T1000 (cell line): ENCODE data around the gene FAM83D.

Source experiments
- DNase-seq: peaks from one replicate; lab custom pipeline; 2025; ENCODE audit warnings: mixed read lengths; lab: John Stamatoyannopoulos, UW

The FAM83D gene, protein sequence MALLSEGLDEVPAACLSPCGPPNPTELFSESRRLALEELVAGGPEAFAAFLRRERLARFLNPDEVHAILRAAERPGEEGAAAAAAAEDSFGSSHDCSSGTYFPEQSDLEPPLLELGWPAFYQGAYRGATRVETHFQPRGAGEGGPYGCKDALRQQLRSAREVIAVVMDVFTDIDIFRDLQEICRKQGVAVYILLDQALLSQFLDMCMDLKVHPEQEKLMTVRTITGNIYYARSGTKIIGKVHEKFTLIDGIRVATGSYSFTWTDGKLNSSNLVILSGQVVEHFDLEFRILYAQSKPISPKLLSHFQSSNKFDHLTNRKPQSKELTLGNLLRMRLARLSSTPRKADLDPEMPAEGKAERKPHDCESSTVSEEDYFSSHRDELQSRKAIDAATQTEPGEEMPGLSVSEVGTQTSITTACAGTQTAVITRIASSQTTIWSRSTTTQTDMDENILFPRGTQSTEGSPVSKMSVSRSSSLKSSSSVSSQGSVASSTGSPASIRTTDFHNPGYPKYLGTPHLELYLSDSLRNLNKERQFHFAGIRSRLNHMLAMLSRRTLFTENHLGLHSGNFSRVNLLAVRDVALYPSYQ

DNA sequence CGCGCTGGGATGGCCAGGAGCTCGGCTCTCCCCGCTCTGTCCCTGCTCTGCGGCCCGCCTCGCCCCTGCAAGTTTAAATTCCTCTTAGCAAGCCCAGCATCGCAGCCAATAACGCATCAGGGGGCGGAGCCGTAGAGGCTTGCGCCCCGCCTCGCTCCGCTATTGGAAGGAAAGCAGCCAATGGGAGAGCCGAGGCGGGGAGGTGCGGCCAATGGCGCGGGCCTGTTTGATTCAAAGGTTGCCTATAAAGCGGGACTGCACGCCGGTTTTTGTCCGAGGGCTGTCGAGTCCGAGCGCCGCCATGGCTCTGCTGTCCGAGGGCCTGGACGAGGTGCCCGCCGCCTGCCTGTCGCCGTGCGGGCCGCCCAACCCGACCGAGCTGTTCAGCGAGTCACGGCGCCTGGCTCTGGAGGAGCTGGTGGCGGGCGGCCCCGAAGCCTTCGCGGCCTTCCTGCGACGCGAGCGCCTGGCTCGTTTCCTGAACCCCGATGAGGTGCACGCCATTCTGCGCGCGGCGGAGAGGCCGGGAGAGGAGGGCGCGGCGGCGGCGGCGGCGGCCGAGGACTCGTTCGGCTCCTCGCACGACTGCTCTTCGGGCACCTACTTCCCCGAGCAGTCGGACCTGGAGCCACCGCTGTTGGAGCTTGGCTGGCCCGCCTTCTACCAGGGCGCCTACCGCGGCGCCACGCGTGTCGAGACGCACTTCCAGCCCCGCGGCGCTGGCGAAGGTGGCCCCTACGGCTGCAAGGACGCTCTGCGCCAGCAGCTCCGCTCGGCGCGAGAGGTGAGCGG lies at the start of gene FAM83D:
TSS of gene FAM83D (plus strand) at position 276 of the 792 bp plus-strand sequence. CDS start at position 302, 26 bp downstream.
- peak; percentile 97 for DNase-seq

DNA sequence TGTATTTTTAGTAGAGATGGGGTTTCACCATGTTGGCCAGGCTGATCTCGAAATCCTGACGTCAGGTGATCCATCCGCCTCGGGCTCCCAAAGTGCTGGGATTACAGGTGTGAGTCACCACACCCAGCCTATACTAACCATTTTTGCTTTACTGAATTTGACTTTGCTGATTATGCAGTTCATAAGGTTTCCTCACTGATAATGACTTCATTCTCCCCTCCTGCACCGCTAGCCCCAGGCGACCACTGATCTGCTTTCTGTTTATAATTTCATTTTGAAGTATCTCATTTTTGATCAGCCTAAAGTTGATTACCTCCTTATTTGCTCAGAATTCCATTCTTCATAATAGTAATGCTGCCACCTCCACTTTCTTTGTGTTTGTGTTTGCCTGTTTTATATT lies 48.7 kb upstream of the FAM83D start:
- no peak for DNase-seq

DNA sequence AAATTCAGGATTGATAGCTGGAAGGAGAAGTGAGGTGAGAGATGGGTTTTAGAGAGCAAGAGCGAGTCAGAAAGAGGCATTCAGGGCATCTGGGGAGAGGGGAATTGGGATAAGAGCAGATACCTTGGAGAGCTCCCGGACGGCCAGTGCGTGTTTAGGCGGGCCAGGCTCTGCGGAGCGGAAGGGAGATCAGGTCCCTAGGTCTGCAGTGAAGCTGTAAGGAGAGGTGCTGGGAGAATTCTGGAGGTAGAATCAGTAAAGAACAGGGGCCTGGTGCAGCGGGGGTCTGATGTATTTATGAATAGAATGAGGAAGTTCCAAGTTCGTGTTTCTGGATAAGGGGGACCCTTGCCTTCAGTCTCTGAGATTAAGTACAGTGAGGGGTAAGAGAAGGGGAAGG lies 47.4 kb upstream of the FAM83D start:
- DNase-seq: no peak

DNA sequence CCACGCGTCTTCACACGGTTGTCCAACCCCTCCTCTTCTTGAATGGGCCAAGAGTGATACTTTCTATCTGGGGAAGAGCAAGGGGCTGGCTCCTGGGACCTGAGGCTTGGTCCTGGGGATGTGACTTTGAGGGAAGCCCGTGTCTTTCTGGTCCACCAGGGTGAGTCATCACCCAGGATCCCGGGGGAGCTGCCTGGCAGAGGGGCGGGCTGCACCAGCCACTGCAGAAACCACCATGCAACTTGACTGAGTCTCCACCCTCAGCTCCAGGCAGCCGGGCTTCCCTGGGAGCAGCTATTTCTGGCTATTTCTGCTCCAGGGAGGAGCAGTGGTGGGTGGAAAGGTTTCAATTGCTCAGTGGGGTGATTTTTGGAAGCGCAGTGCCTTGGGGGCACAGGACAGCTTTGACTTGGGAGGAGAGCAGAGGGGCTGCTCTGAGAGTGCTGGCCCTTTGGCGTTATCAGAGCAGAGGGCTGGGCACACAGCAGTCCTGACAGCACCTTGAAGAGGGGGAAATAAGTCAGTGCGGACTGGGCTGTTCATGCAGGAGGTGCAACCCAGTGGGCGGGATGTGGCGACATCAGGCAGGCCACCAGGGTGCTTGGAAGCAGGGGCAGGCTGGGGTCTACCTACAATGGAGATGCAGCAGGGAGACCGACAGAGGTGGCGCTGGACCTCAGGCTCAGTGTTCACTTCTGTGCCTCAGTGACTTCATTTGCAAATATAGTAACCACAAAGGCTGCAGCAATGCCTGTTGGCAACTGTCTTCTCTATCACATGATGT lies 45.1 kb upstream of the FAM83D start:
- DNase-seq: no peak

DNA sequence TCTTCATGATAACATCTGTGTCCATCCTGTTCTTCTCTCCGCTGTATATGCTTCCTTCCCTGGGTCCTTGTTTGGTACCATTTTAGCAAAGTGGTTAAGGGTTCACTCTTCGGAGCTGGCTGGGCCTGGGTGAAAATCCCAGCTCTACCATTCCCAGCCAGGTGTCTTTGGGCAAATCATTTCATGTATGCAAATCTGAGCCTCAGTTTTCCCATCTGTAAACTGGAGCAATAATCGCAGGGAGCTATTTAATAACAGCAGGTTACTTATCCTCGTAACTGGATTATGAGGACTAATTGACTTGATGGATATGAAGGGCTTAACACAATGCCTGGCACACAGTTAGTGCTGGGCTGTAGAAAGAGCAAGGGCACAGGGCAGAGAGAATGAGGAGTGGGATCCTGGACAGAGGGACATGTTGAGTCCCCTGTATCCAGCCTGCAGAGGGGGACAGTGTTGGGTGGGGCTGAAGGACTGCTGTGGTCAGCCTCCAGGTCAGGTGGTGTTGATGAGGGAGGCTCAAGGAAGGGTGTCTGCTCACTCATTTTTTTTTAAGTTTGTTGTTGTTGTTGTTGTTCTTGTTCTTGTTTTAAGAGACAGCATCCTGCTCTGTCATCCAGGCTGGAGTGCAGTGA lies 44.3 kb upstream of the FAM83D start:
- no peak for DNase-seq

DNA sequence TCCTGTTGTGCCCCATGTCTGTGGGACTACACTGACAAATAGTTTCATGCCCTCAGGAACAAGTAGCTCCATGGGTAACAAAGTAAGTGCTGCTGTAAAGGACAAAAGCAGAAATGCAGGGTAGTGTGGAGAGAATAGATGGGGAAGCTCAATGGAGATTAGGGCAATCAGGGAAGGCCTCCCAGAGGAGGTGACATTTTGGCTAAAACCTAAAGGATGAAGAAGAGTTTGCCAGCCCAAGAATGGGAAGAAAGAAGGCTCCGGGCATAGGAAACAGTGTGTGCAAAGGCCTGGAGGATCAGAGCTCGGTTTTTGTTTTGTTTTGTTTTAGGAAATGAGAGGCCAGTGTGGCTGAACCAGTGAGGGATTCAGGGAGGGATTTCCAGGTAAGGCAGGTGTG lies 43.6 kb upstream of the FAM83D start:
- DNase-seq: no peak

DNA sequence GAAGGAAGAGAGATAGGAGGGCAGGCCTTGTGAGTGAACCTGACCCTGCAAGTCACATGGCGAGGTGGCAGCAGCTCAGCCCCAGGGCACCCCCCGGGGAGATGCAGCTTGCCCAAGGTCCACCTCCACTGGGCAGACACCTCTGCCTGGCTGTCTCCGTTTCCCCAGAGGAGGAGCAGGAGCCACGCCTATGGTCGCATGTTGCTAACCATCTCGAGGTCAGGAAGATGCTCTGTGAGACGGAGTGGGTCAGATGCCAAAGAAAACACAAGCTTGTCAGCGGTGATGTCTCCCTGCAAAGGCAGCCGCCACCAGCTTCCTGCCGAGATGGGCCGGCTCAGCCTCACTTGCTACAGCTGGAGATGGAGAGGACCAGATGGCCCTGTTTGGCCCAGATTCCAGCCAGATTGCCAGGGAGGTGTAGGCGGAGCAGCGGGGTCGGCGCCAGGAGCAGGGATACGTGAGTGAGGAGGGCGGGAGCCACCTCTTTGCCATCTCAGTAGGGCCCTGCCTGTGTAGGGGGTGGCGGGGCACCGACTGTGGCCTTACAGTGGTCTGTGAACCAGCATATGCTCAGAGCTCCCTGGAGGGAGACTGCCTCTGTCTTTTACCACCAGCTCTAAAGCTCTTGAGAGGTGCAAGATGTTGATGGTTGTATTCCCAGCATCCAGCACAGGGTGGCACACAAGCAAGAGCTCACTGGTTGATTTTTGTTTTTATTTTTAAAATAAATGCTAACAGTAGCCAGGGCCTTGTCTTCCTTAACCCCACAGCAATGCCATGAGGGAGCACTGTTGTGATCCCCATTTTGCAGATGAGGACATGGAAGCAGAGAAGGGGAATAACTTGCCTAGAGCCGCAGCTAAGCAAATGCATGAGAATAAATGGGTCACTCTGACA lies 42.9 kb upstream of the FAM83D start:
- no peak for DNase-seq

DNA sequence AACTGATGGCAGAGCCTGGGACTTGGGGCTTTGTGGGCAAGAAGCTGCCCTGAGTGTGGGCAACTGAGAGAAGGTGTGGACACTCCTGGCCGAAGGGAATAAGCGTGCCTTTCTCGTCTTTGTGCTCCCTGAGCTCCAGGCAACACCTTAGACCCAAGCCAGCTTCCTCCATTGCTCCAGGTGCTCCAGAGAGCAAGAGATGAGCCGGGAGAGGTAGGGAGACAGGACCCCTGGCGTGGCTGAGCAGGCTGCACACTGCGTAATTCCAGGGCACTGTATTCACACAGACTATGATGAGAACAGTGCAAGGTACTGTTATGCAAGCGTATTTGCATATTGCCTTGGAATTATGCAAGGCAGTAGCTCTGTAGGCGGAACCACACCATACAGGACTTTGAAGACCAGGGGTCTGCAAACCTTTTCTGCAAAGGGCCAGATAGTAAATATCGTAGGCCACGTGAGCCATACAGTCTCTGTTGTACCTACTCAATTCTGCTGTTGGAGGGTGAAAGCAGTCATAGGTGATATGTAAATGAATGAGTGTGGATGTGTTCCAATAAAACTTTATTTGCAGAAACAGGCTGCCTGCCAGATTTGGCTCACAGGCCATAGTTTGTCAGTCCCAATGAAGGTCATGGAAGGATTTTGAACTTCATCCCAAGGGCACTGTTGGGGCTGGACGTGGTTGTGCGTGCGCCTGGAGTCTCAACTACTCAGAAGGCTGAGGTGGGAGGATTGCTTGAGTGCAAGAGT lies 42.1 kb upstream of the FAM83D start:
- no peak for DNase-seq

DNA sequence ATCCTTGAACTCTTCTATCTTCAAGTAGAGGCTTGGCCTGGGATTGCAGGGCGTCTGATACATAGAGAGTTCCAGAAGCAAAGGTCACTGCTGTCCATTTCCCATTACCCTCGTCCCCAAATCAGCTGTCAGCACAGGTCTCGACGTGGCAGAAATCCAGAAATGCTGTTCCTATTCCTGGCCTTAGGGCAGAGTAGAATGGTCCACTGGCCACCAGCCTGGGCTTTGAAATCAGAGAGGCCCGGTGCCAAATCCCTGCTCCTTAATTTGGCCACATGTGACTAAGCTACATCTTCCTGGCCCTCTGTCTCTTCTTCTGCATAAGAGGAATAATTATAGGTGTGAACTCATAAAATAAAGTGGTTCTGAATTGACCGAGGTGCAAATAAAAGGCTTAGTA lies 40.9 kb upstream of the FAM83D start:
- no peak for DNase-seq

DNA sequence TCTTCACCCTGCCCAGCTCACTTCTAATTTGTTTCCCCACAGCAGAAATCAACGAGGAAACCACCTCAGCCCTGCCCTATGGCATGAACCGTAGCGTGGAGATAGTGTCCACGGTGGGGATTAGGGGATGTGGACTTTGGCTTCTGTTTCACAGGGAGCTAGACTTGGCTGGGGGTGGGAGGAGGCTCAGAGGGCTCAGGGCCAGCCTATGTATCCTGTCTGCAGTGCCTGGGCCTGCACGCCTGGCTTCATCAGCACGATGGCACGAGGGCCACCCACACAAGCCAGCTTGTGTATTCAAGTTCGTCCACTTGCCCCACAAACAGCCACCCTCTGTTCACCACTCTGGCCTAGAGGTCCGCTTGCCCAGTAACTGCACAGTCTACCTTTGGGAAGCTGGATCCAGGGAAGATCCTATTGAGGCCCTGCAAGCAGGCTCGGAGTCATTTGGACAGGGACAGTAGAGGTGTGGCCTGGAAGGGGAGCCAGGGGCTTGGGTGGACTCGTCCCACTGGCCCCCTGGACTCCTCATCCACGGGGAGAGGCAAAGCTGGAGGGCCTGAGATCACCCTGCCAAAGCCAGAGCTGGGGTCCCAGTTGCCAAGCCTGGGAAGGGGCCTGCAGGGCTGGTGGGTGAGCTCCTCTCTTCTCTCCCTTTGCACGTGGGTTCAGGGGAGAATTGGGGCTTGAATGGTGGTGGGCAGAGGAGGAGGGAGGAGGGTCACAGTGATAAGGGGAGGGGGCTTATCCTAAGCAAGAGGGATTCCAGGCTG lies 38.0 kb upstream of the FAM83D start:
- no peak for DNase-seq

DNA sequence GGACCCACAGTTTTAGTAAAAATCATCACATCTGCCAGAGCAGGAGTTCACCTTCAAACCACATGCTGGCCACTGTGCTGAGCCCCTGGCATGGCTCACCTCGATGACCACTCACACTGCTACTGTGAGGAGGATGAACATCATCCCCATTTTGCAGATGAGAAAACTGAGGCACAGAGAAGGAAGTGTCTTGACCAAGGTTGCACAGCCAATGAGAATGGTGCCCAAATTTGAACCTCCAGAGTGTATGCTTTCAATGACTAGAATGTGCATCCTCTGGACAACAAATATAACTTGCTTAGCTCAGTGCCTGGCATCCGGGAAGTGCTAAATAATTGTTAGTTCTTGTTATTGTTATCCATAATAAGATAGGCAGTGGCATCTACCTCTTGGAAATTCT lies 37.2 kb upstream of the FAM83D start:
- DNase-seq: no peak

DNA sequence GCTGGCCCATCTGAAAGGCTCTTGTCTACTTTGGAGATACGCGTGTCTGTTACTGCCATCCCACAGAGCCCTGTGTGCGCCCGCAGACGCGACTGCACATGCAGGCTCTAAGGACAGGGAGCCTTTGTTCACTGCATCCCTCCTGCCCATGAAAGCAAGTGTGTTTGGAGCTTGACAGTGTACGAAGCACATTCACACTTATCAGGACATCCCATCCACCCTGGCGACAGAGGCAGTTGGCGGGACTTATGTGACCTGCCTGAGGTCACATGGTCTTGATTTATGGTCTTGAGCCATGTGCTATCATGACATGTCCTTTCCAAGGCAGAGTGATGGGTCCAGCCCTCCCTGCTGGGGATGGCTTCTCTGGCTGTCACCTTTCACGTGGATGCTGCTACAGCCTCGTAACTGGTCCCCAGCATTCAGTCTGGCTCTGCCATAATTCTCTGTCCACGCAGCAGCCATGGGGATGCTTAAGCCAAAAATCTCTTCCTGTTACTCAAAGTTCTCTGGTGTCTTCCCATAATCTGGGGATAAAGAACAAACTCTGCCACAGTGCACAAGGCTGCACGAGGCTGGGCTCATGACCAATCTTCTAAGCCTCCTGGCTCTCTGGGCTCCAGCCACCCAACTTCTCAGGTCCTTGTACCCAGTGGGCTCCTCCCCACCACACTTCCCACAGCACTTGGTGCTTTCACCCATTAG lies 36.3 kb upstream of the FAM83D start:
- no peak for DNase-seq

DNA sequence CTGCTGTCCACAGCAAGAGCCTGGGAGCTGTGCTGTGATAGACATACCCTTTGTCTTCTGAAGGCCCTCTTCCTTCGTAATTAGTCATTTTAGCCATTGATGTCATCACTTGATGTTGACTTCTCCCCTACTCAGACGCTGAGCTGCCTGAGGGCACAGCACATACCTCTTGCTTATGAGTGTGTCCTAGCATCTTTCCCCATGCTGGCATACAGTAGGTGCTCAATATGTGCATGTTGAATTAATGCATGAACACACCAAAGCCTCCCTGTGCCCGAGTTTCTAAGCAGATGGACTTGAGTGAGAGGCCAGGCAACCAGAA lies 35.8 kb upstream of the FAM83D start:
- DNase-seq: no peak

DNA sequence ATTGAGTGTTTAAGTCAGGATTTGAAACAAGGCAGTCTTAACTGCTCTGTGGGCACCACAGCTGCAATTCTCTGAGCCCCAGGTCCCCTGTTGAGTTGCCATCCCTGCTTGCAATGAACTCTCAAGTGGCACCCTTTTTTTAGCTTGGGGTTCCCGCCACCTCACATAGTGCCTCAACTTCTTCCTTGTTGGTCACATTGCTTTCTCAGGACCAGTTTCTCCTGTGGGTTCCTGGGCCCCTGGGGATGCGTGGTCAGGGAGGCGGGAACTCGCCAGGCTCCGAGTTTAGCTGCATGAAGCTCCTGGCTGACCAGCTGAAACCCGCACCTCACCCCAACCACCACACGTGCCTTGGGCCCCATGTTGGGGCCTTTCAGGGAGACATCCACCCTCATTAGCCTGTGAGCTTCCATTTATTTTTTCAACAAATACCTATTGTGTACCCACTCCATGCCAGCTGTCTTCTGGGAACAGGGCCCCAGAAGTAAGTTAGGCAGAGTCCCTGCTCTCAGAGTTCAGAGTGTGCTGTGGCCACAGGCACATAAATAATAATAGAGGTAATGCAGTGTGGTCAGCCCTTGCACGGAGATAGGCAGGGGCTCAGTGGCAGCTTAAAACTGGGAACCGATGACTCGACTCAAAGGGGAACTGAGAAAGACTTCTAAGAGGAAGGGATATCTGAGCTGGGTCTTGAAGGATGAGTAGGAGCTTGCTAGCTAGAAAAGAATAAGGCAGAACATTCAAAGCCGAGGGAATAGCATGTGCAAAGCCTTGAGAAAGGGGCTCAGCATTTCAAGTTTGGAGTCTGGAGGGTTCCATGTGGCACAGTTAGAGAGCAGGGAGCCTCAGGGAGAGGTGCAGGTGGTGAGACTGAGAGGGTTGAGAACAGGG lies 33.9 kb upstream of the FAM83D start:
- DNase-seq: no peak

DNA sequence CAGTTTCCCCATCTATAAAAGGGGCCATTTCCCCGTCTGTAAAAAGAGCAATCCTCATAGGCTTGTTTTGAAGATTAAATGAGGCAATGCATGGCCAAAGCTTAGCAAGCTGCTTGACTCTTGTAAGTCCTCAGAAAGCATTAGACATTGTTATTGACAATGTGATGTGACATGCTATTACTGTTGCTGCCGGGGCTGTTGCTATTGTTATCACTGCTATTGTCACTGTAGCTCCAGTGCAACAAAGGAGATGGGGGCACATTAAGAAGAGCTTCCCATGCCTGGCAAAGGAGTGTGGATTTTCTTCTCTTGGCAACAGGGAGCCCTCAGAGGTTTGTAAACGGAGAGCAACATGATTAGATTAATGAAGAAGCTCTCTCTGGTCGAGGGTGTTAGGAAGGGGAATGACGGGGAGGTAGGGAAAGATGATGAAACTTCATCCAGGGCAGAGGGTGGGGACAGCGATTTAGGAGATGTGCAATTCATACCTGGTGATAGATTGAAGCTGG lies 33.1 kb upstream of the FAM83D start:
- no peak for DNase-seq

DNA sequence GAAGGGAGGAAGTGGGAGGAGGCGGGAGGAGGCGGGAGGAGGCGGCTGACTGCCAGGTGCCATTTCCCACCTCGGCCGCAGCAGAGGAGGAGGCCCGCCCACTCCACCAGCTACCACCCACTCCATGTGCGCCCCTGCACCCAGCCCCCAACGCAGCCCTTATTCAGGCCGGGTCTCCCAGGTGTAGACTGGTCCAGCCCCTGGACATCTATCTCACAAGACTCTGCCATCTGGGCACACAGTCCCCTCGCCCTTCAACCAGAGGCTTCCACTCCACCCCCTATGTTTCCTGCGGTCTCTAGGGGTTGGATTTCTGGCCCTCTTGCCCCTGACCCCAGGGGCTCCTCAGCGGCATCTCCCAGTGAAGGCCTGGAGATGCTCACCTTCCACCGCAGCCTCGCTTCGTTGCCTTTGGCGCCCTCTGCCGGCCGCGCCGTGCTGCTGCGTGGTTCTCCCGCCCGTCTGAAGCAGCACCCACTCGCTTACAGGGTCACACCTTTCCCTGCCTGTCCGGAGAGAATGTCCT lies 32.6 kb upstream of the FAM83D start:
- no peak for DNase-seq
